Fibroblast of skin of right biceps (primary cell): ENCODE data around the gene STYXL2.

Experiments used
- DNase-seq: peaks from one replicate; pipeline ENCODE4 v3.0.0-alpha.2; 2013

The STYXL2 gene

DNA sequence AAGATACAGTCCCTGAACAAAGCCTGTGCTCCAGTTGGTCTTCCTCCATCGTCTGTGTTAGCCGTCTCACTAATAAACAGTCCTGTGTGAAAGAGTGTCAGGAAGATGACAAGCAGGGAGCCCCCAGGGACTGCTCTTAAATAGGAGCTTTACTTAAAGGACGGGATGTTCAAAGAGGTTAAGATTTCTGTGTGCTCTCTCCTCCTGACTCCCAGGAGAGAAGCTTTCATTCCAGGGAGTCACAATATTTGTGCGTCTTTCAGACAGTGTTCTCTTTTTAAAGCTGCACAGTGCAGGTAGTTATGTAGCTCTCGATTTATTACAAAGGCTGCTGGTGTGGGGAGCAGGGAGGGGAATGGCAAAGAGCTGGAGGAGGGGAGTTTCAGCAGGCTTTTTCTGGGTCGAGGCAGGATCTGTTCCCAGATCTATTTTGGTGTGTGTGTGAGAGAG lies 43.5 kb downstream of the STYXL2 start:
- DNase-seq: no peak

DNA sequence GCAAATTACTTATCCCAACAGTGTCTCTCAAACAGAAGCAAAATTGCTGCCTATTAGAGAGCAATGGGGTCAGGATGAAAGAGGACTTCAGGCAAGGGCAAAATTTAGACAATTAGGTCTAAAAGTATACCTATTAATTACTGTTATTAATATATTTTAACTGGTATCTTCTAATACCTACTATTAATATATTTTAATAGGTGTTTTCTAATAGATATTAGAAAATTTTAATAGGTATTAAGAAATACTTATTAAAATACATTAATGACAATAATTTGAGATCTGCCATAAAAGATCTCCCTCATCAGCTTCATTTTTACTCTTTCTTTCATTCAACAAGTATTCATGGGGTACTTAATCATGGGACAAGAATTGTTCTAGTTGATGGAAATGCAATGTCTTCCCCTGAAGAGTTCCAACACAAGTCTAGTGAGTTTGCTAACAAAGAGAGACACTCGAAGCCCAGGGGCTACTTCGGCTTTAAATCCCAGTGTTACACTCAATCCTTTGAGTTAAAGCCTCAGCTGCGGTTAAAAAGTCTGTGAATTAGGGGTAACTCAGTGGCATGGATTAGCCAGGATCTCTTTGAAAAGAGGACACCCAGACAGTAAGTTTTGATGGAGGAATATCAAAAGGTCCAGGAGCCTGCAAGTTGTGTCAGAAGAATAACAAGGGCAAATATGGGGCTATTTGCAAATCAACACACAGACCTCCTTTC lies 44.1 kb downstream of the STYXL2 start:
- DNase-seq: no peak

DNA sequence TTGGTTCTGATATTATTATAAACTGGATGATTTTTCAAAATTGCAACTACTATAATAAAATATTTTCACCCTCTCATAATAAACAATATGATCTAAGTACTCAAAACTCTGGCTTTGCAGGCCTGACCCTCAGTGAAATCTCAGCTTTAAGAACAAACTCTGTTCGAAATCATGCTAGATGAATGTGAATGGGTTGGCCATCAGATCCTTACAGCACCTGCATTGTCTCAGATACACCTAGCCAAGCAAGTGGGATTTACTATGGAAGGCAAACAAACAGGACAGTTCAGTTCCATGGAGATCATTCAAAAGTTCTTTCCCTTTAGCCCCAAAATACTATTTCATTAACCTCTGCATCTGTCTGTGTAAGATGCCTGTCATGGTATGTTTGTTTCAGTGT lies 44.8 kb downstream of the STYXL2 start:
- no peak for DNase-seq

DNA sequence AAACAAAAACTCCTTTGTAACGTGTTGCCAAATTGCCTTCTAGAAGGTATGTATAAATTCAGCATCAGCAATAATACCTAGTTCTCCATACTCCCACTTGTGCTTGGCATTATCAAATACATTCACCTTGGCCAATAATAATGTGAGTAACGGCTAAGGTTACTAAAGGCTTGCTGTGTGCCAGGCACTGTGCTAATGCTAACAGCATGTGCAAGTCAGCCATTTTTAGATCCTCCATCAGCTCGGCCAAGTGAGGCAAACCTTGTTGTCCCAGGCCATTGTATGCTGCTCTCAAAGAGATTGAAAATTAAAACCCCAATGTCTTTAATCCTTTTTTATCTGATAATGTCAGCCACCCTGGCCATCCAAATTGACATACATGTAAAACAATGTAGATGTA lies 48.1 kb downstream of the STYXL2 start:
- no peak for DNase-seq
